HCT116 (cell line): ENCODE data around the gene PACRGL. TPM values are rescaled to one million over a fixed set of nuclear protein-coding genes. Genes with fewer than 3 reads are reported as not detected.
"Not testable (repeated sequence)": the region's sequence is repeated elsewhere in the genome, so short reads cannot be mapped to it uniquely, and the experiment has no call there.

Experiments used
- ATAC-seq: fragments of 200-7000 bp; cut with Tn5 transposase; 2 replicates; pipeline ENCODE4 v1.9.1; 2020; ENCODE audit warnings: mild to moderate bottlenecking, moderate library complexity
- BruUV-seq: library from RNA; stranded (reverse); fragments of 400-500 nt; replicated peaks from 2 replicates; lab custom pipeline; 2021; lab: Mats Ljungman, UMichigan
- CTCF ChIA-PET: fragments of 300-600 bp; sonication (Branson Sonifier 250); formaldehyde crosslinking; loops from one replicate; lab custom pipeline; 2021; ENCODE audit warnings: antibody characterized with exemption; lab: Charles Lee
- POLR2A ChIA-PET: fragments of 300-600, 350-600 bp; sonication (Branson Sonifier 250); formaldehyde crosslinking; loops from one replicate; lab custom pipeline; 2021; ENCODE audit warnings: antibody characterized with exemption; lab: Charles Lee
- RAD21 ChIA-PET, 2 experiments: fragments of 300-600 bp; sonication (Branson Sonifier 250); formaldehyde crosslinking; loops; one replicate each; lab custom pipeline; 2023; ENCODE audit warnings: low total read pairs in 2 of 2; ENCODE audit not compliant: uncharacterized antibody in 2 of 2, unreplicated experiment in 2 of 2, low non-redundant PET in 1 of 2; lab: Charles Lee
- DNase-seq: peaks from one replicate; pipeline ENCODE4 v3.0.0-alpha.2; 2010; ENCODE audit warnings: low read depth, low spot score
- H2AFZ ChIP-seq: fragments of 200-600 bp; shearing (Covaris generic), sonication (generic); 2 replicates; pipeline ENCODE4 v1.6.1; 2017; ENCODE audit warnings: low read depth, mixed run types, mixed read lengths, antibody characterized with exemption, low read length; ENCODE audit not compliant: poor library complexity, severe bottlenecking
- H3K27ac ChIP-seq: 2 replicates; pipeline ENCODE4 v1.5.1; 2012; ENCODE audit warnings: low read depth, low read length
- H3K27me3 ChIP-seq: fragments of 200-600 bp; sonication (generic); 2 replicates; pipeline ENCODE4 v1.6.1; 2016; ENCODE audit warnings: mixed run types, low read length, mixed read lengths; ENCODE audit not compliant: insufficient read depth
- H3K36me3 ChIP-seq, 2 experiments: fragments of 200-500 bp in 1 of 2; fragments of 200-600 bp in 1 of 2; sonication (Bioruptor generic) in 1 of 2; sonication (generic) in 1 of 2; 2 replicates each; pipeline versions ENCODE4 v1.5.1 to v1.6.1; 2014 to 2016; ENCODE audit warnings: low read length in 2 of 2, inconsistent platforms in 1 of 2, mixed read lengths in 1 of 2, mixed run types in 1 of 2; ENCODE audit not compliant: insufficient read depth in 2 of 2, control insufficient read depth in 1 of 2
- H3K4me1 ChIP-seq, 2 experiments: fragments of 200-600 bp in 1 of 2; sonication (generic) in 1 of 2; 2 replicates each; pipeline versions ENCODE4 v1.5.1 to v1.6.1; 2012 to 2017; ENCODE audit warnings: low read length in 2 of 2, inconsistent platforms in 1 of 2, mild to moderate bottlenecking in 1 of 2, mixed read lengths in 1 of 2, mixed run types in 1 of 2, moderate library complexity in 1 of 2; ENCODE audit not compliant: insufficient read depth in 2 of 2, control insufficient read depth in 1 of 2
- H3K4me2 ChIP-seq: fragments of 200-600 bp; sonication (generic); 2 replicates; pipeline ENCODE4 v1.6.1; 2017; ENCODE audit warnings: mixed run types, low read length, mixed read lengths
- H3K4me3 ChIP-seq, 2 experiments: fragments of 200-600 bp in 1 of 2; sonication (generic) in 1 of 2; replicated peaks in 1 of 2; 2 replicates each; pipeline ENCODE4 v1.5.1; 2011 to 2016; ENCODE audit warnings: low read length in 2 of 2, control low read depth in 1 of 2, low read depth in 1 of 2, mild to moderate bottlenecking in 1 of 2, mixed read lengths in 1 of 2, mixed run types in 1 of 2
- H3K79me2 ChIP-seq: fragments of 200-600 bp; sonication (generic); 2 replicates; pipeline ENCODE4 v1.6.1; 2017; ENCODE audit warnings: mild to moderate bottlenecking, mixed run types, low read length, moderate library complexity, mixed read lengths; ENCODE audit not compliant: insufficient read depth
- H3K9ac ChIP-seq: fragments of 200-600 bp; sonication (generic); 2 replicates; pipeline ENCODE4 v1.6.1; 2016; ENCODE audit warnings: low read length, mixed read lengths
- H3K9me2 ChIP-seq: fragments of 200-600 bp; sonication (generic), shearing (Covaris generic); 2 replicates; pipeline ENCODE4 v1.6.1; 2017; ENCODE audit warnings: mixed run types, mild to moderate bottlenecking, moderate library complexity; ENCODE audit not compliant: insufficient read depth
- H3K9me3 ChIP-seq, 2 experiments: fragments of 200-500 bp in 1 of 2; fragments of 200-600 bp in 1 of 2; sonication (Bioruptor generic) in 1 of 2; sonication (generic) in 1 of 2; 2 replicates each; pipeline ENCODE4 v1.6.1; 2014 to 2017; ENCODE audit warnings: low read length in 2 of 2, mixed read lengths in 2 of 2, inconsistent platforms in 1 of 2, low read depth in 1 of 2, mild to moderate bottlenecking in 1 of 2, mixed run types in 1 of 2, moderate library complexity in 1 of 2; ENCODE audit not compliant: control insufficient read depth in 1 of 2, insufficient read depth in 1 of 2
- H4K20me1 ChIP-seq: fragments of 200-600 bp; sonication (generic), shearing (Covaris generic); 2 replicates; pipeline ENCODE4 v1.6.1; 2017; ENCODE audit warnings: mixed run types, mild to moderate bottlenecking, moderate library complexity; ENCODE audit not compliant: insufficient read depth
- ATF3 ChIP-seq: IDR thresholded peaks from 2 replicates; pipeline ENCODE4 v1.6.1; 2012
- CEBPB ChIP-seq: IDR thresholded peaks from 2 replicates; pipeline ENCODE4 v1.6.1; 2012; ENCODE audit warnings: low read depth
- FOSL1 ChIP-seq: IDR thresholded peaks from 2 replicates; pipeline ENCODE4 v1.6.1; 2012; ENCODE audit warnings: low read depth
- MAX ChIP-seq: IDR thresholded peaks from 2 replicates; pipeline ENCODE4 v1.6.1; 2012
- POLR2A ChIP-seq: IDR thresholded peaks from 2 replicates; pipeline ENCODE4 v1.7.0; 2011; ENCODE audit warnings: borderline replicate concordance; ENCODE audit not compliant: insufficient read depth, insufficient read length; ENCODE audit errors: extremely low read depth
- RAD21 ChIP-seq: IDR thresholded peaks from 2 replicates; pipeline ENCODE4 v1.6.1; 2012; ENCODE audit warnings: low read depth, mild to moderate bottlenecking
- REST ChIP-seq: IDR thresholded peaks from 2 replicates; pipeline ENCODE4 v1.6.1; 2012; ENCODE audit warnings: low read depth
- SIN3A ChIP-seq: IDR thresholded peaks from 2 replicates; pipeline ENCODE4 v1.6.1; 2012; ENCODE audit warnings: low read depth
- intact Hi-C: fragments of 100-400 bp; cut with micrococcal nuclease; formaldehyde crosslinking; loops from 2 replicates; pipeline ENCODE4 v1.10.0; 2022
- total RNA-seq: library from RNA; stranded (reverse); gene quantifications from one replicate; pipeline ENCODE4 v1.2.1, GENCODE V29; 2021; ENCODE audit not compliant: unreplicated experiment

The PACRGL gene
- total RNA-seq, 1 experiment from 2014 or later = 26.4 TPM

GRCh38 chr4:20746000-20746399 lies 45.7 kb downstream of the PACRGL start:
- DNase-seq, BruUV-seq, H3K9ac ChIP-seq, H3K4me1 ChIP-seq, H3K9me2 ChIP-seq, H3K27ac ChIP-seq, H3K79me2 ChIP-seq, CTCF ChIA-PET, ATAC-seq, H4K20me1 ChIP-seq, POLR2A ChIA-PET, RAD21 ChIA-PET, H3K4me2 ChIP-seq, intact Hi-C loops, H3K36me3 ChIP-seq, H3K9me3 ChIP-seq, H3K4me3 ChIP-seq, H2AFZ ChIP-seq, H3K27me3 ChIP-seq: not testable (repeated sequence)

- no peak overlapping the region for H3K4me2 ChIP-seq
- H3K9me3 ChIP-seq = no peaks in the 10 kb centered on the region
- BruUV-seq = no TSS peak
- no peak overlapping the region for H3K4me3 ChIP-seq
- no peaks in the 10 kb centered on the region for H3K27me3 ChIP-seq
- ChIA-PET POLR2A (no interaction called here), RAD21 (no interaction called here), CTCF (no interaction called here)
- no peaks in the 10 kb centered on the region for H3K79me2 ChIP-seq
- no peaks in the 10 kb centered on the region for H3K4me1 ChIP-seq
- H2AFZ ChIP-seq = no peak overlapping the region
- no peaks in the 10 kb centered on the region for H3K36me3 ChIP-seq
- DNase-seq = no peak
- no peak for ATAC-seq
- intact Hi-C loops = no loop called here
- no peaks in the 10 kb centered on the region for H4K20me1 ChIP-seq
- no peak for TF ChIP-seq SIN3A
- no peak for TF ChIP-seq POLR2A
- TF ChIP-seq CEBPB = no peak
- TF ChIP-seq RAD21 = no peak
- no peak for TF ChIP-seq REST
- no peak for TF ChIP-seq ATF3
- no peak for TF ChIP-seq FOSL1
- no peak for TF ChIP-seq MAX
- no peaks in the 10 kb centered on the region for H3K9me2 ChIP-seq
- H3K9ac ChIP-seq = no peak overlapping the region
- no peak overlapping the region for H3K27ac ChIP-seq
Observed at GRCh38 chr4:20752641-20753040, 52.4 kb downstream of the PACRGL start.
